Panc1 (cell line): ENCODE results near the gene SH3D19. TPM values are rescaled to one million over a fixed set of nuclear protein-coding genes. Genes with fewer than 3 reads are reported as not detected.

Experiments used
- ATAC-seq: fragments of 200-7000 bp; cut with Tn5 transposase; 2 replicates; pipeline ENCODE4 v1.9.1; 2020; ENCODE audit warnings: mild to moderate bottlenecking, moderate library complexity
- BruUV-seq: library from RNA; stranded (reverse); fragments of 400-500 nt; replicated peaks from 2 replicates; lab custom pipeline; 2021; lab: Mats Ljungman, UMichigan
- CTCF ChIA-PET: fragments of 300-600 bp; sonication (Branson Sonifier 250); formaldehyde crosslinking; loops from one replicate; lab custom pipeline; 2022; ENCODE audit warnings: antibody characterized with exemption; lab: Charles Lee
- POLR2A ChIA-PET: fragments of 300-600 bp; sonication (Branson Sonifier 250); formaldehyde crosslinking; loops from one replicate; lab custom pipeline; 2022; ENCODE audit warnings: antibody characterized with exemption; lab: Charles Lee
- DNase-seq: peaks from one replicate; pipeline ENCODE4 v3.0.0-alpha.2; 2010; ENCODE audit warnings: low read depth, low spot score
- H3K27ac ChIP-seq: 2 replicates; pipeline ENCODE4 v1.5.1; 2011; ENCODE audit warnings: mild to moderate bottlenecking, low read length, inconsistent platforms
- H3K27me3 ChIP-seq: fragments of 200-500 bp; sonication (Bioruptor generic); 2 replicates; pipeline ENCODE4 v1.6.0; 2014; ENCODE audit warnings: low read length, inconsistent platforms; ENCODE audit not compliant: control insufficient read depth, insufficient read depth
- H3K36me3 ChIP-seq: fragments of 200-500 bp; sonication (Bioruptor generic); 2 replicates; pipeline ENCODE4 v1.5.1; 2014; ENCODE audit warnings: inconsistent platforms, mild to moderate bottlenecking, low read length, moderate library complexity; ENCODE audit not compliant: control insufficient read depth, insufficient read depth
- H3K4me1 ChIP-seq: 2 replicates; pipeline ENCODE4 v1.5.1; 2011; ENCODE audit warnings: inconsistent platforms, mild to moderate bottlenecking, low read length, moderate library complexity; ENCODE audit not compliant: control insufficient read depth, insufficient read depth
- H3K4me3 ChIP-seq, 2 experiments: 2 replicates each; pipeline ENCODE4 v1.5.1; 2011 to 2012; ENCODE audit warnings: low read depth in 2 of 2, low read length in 2 of 2, mild to moderate bottlenecking in 2 of 2, inconsistent platforms in 1 of 2, moderate library complexity in 1 of 2
- H3K9me3 ChIP-seq: fragments of 200-500 bp; sonication (Bioruptor generic); 2 replicates; pipeline ENCODE4 v1.5.1; 2014; ENCODE audit warnings: low read depth, mild to moderate bottlenecking, inconsistent platforms, low read length, moderate library complexity; ENCODE audit not compliant: control insufficient read depth, insufficient read depth
- CTCF ChIP-seq: fragments of 450-650 bp; IDR thresholded peaks from 2 replicates; pipeline ENCODE4 v1.5.1; 2017; ENCODE audit warnings: mild to moderate bottlenecking
- POLR2AphosphoS5 ChIP-seq: IDR thresholded peaks from 2 replicates; pipeline ENCODE4 v1.6.1; 2012; ENCODE audit warnings: mild to moderate bottlenecking, low read depth, low read length, moderate library complexity
- REST ChIP-seq, 2 experiments: IDR thresholded peaks; 2 replicates each; pipeline ENCODE4 v1.6.1; 2011 to 2012; ENCODE audit warnings: low read depth in 2 of 2, control low read depth in 1 of 2, low read length in 1 of 2, mild to moderate bottlenecking in 1 of 2, moderate library complexity in 1 of 2; ENCODE audit not compliant: insufficient read depth in 1 of 2
- SIN3A ChIP-seq: IDR thresholded peaks from 2 replicates; pipeline ENCODE4 v1.6.1; 2012; ENCODE audit warnings: low read depth, mild to moderate bottlenecking, low read length, moderate library complexity, borderline replicate concordance; ENCODE audit not compliant: insufficient read depth
- TCF7L2 ChIP-seq: IDR thresholded peaks from 2 replicates; pipeline ENCODE4 v1.6.1; 2011; ENCODE audit warnings: mild to moderate bottlenecking, low read depth, low read length, inconsistent platforms
- in situ Hi-C: cut with HindIII; loops from 2 replicates; pipeline ENCODE4 v1.10.0; 2016; ENCODE audit warnings: low sequenced_read_pairs, low pct_unique_long_range_greater_than_20kb
- intact Hi-C: fragments of 100-400 bp; cut with micrococcal nuclease; formaldehyde crosslinking; loops from one replicate; pipeline ENCODE4 v1.10.0; 2022; ENCODE audit not compliant: unreplicated experiment
- total RNA-seq: library from RNA; stranded (reverse); gene quantifications from one replicate; pipeline ENCODE4 v1.2.1, GENCODE V29; 2021; ENCODE audit not compliant: unreplicated experiment

Gene SH3D19
- total RNA-seq, 1 experiment from 2014 or later: 19.8 TPM

GRCh38 chr4:151114338-151114737, 211.1 kb downstream of the SH3D19 start:
- Histone ChIP-seq H3K9me3 (no peaks in the 10 kb centered on the region), H3K4me1 (no peaks in the 10 kb centered on the region), H3K27me3 (no peaks in the 10 kb centered on the region), H3K4me3 (no peak overlapping the region), H3K36me3 (no peaks in the 10 kb centered on the region), H3K27ac (no peak overlapping the region)
- in situ Hi-C loops: no loop called here
- no peak for ATAC-seq
- TF ChIP-seq SIN3A (no peak), POLR2AphosphoS5 (no peak), TCF7L2 (no peak), CTCF (no peak), REST (IDR thresholded peaks at IDR 0.05; ENCODE audit: insufficient read depth in 1 of 2, low read depth in 2 of 2, low read length in 1 of 2) (no peak)
- POLR2A ChIA-PET: no interaction called here
- DNase-seq: no peak
- CTCF ChIA-PET: interaction anchor here (0.6 kb wide), 1 partner anchor 150 kb away, joined by 13 read pairs; no protein-coding TSS in a partner anchor
- intact Hi-C loops: no loop called here
- no TSS peak for BruUV-seq

GRCh38 chr4:151110236-151110635, 215.2 kb downstream of the SH3D19 start:
- no peaks in the 10 kb centered on the region for H3K9me3 ChIP-seq
- POLR2A ChIA-PET: no interaction called here
- H3K4me1 ChIP-seq: no peaks in the 10 kb centered on the region
- no peak for DNase-seq
- TF ChIP-seq SIN3A: no peak
- TF ChIP-seq TCF7L2: no peak
- no peak for TF ChIP-seq POLR2AphosphoS5
- no peak for TF ChIP-seq REST (IDR thresholded peaks at IDR 0.05; ENCODE audit: insufficient read depth in 1 of 2, low read depth in 2 of 2, low read length in 1 of 2)
- TF ChIP-seq CTCF: no peak
- no peak overlapping the region for H3K4me3 ChIP-seq
- H3K36me3 ChIP-seq: no peaks in the 10 kb centered on the region
- intact Hi-C loops (no loop called here), in situ Hi-C loops (no loop called here)
- CTCF ChIA-PET: no interaction called here
- no peak for ATAC-seq
- BruUV-seq: no TSS peak
- no peak overlapping the region for H3K27ac ChIP-seq
- H3K27me3 ChIP-seq: no peaks in the 10 kb centered on the region
